Left renal pelvis (tissue), 4 donors: ENCODE results near the gene TTC7B. TPM values are rescaled to one million over a fixed set of nuclear protein-coding genes. Genes with fewer than 3 reads are reported as not detected.

Experiments used
- DNase-seq, 4 donors: peaks; one replicate each; pipeline ENCODE4 v3.0.0-alpha.2; 2013; ENCODE audit warnings: low read depth in 4 of 4, low spot score in 3 of 4
- polyA plus RNA-seq, 4 donors: library from polyadenylated mRNA; unstranded; fragments of 120-200 nt; gene quantifications; one replicate each; pipeline ENCODE4 v1.2.1, GENCODE V29; 2013; ENCODE audit not compliant: insufficient read length in 4 of 4

The TTC7B gene
- polyA plus RNA-seq, 4 donors = 35.3 to 49.1 (median 47.4) TPM

GRCh38 chr14:90805662-90806540, 10.3 kb downstream of the TTC7B start:
- DNase-seq = no peak

DNA sequence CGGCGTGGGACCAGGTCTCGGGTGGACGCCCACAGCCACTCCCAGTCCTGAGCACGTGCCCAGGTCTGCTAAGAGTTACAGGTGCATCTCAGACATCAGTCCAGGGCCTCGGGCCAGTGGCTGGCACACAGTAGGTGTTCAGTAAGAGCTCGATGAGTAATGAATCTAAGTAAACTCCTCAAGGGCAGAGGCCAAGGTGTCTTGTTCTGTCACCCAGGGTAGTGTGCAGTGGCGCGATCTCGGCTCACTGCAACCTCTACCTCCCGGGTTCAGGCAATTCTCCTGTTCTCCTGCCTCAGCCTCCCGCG, 11.2 kb downstream of the TTC7B start:
- no peak for DNase-seq

- DNase-seq = no peak
Observed at GRCh38 chr14:90804292-90805083, 11.7 kb downstream of the TTC7B start.

- no peak for DNase-seq
Observed at GRCh38 chr14:90803249-90803648, 13.0 kb downstream of the TTC7B start.

GRCh38 chr14:90799420-90799819, 16.8 kb downstream of the TTC7B start:
- DNase-seq = no peak

- DNase-seq = no peak
Observed at GRCh38 chr14:90797919-90798318, 18.3 kb downstream of the TTC7B start.

DNA sequence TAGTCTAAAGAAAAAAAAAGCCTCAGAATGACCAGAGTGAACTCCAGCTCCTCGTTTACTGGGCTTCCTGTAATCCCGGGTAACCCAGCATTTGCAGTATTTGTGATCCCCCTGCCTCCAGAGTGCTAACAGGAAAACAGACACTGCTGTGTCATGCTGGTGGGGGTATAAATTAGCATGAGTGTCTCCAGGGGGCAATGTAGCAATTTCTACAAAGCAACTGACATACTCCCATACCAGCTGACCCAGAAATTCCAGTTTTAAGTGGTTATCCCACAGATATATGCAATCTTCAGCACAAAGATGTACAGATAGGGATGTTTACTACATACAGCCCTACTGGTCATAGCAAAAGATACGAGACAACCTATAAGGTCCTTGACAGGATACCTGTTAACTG, 18.8 kb downstream of the TTC7B start:
- no peak for DNase-seq

DNA sequence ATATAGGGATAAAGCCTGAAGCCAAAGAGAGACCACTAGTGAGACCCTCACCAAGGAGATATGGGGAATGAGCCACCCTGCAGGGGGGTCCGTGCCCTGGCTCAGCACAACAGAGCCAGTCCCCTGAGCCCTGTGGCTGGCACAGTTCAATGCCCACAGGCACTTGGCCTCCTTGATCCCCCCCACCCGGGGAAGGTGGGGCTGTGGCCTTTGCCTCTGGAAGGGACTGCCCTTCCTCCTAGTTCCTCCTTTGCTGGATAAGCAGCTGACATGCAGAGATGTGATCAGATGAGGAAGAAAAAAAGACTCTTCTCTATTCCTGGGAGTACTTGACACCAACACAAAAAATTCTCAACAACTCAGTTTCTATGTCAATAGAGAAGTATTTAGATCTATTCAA, 19.9 kb downstream of the TTC7B start:
- DNase-seq = no peak

DNA sequence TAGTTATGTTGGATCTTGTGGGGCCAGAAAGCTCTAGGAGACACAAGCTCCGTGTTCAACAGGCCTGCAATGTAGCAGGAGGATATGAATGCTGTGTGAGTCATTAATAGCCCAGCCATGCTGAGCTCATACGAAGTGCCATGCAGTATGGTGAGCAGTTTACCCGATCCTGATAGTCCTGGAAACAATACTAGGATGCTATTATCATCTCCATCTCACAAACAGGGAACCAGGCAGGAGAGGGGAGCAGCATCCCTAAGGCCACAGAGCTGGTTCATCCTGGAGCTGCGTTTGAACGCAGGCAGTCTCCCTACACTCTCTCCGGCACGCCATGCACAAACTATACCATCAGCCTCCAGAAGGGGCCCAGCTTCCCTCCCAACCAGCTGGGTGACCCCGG, 20.5 kb downstream of the TTC7B start:
- no peak for DNase-seq

DNA sequence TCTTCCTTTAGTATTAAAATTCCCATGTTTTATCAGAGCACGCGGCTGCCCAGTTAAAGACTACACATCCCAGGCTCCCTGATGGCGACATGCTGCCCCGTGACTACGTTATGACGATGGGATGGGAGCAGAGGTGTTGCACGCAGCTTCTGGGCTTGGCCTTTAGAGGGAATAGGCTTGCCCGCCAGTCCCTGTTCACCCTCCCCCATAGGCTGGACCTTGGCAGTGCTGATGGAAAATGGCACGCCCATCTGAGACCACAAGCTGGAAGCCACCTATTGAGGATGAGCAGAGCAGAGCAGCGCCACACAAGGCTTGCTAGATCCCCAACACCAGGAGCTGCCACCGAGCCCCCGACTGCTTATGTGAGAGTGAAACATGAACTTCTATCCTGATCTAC, 24.7 kb downstream of the TTC7B start:
- DNase-seq = no peak

- no peak for DNase-seq
Observed at GRCh38 chr14:90788031-90788430, 28.2 kb downstream of the TTC7B start.

DNA sequence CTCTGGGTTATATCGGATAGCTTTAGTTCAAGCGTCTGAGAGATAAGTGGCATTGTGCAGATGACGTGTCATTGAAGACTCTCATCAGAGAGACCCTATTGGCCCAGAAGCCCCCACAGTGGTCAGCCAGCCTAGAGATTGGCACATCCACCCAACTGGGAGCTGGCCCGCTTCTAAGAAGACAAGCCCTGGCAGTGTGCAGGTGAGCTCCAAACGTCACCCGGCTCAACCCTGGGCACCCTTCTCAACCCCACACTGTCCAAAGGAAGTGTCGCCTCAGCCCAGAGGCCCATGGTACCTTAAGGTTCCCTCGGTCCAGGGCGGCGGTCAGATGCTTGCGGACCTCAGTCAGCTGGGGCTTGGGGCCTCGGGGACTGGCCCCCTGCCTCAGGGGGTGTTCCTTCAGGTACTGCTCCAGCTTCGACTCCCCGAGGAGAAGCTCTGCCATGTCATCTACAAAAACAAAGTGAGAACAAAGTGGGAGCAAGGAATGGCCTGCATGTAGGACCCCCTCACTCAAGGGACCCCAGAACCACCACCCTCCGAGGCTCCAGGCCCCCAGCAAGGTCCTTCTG, 30.3 kb downstream of the TTC7B start:
- DNase-seq = no peak

DNA sequence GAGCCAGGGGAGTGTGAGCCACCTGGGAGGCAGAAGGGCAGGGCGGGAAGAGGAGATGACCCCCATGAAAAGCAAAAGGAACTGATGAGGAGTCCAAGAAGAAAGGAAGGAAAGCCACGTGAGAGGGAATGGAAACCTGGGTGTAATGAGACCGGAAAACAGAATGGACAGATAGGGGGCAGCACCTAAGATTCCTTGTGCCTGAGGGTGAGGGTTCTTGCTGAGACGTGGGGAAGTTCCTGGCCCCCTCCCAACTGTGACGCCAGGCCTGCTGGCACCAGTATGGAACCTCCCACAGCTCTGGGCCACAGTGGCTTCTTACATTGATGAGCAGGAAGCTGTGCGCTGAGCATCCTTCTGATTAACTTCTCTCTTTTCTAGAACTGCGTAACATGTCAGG, 30.8 kb downstream of the TTC7B start:
- no peak for DNase-seq

GRCh38 chr14:90784621-90785270, 31.5 kb downstream of the TTC7B start:
- no peak for DNase-seq

DNA sequence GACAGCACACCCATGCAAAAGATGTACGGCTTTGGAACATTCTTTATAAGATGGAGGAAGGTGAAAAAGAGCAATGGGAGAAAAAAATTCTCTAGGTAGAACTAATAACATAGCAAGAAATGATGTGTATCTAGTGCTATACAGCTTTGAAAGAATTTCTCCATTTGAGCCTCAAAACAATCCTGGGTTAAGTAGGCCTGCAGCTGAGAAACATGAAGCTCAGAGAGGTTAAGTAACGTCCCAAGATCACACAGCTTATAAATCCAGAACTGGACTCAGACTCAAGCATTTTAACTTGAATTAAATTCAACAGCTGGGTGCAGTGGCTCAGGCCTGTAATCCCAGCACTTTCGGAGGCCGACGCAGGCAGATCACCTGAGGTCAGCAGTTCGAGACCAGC, 32.9 kb downstream of the TTC7B start:
- no peak for DNase-seq

DNA sequence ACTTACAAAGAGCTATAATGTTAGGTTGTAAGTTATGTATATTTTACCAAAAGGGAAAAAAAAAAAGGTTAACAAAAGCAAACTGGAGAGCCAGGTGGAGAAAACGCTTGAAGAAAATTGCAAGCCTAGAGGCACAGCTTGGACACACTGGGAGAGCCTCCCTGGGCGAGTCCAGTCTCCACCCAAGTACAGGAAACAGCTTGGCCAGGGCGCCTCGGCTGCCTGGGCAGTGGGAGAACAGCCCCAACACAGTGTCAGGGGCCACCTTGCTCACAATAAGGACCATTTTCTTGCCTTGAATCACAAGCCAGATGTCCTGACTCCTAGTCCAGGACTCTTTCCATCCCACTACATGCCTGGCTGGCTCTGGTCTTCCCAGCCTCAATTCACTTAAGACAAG, 33.3 kb downstream of the TTC7B start:
- no peak for DNase-seq

GRCh38 chr14:90781876-90782275, 34.4 kb downstream of the TTC7B start:
- no peak for DNase-seq

DNA sequence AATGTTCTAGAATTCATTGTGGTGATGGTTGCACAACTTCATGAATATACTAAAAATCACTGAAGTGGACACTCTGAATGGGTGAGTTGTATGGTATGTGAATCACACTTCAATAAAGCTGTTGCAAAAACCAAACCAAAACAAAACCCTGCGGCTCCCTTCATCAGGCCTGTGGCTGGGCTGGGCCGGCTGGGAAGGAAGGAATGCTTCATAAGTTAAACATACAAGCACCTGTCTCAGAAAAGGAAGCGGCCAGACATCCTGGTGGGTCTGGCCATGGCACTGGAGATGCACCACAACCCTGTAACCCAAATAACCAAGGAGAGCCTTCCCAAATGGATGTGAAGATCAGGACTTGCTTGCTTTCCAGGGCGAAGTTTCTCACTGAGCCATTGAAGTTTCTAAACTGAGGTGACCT, 34.9 kb downstream of the TTC7B start:
- no peak for DNase-seq

DNA sequence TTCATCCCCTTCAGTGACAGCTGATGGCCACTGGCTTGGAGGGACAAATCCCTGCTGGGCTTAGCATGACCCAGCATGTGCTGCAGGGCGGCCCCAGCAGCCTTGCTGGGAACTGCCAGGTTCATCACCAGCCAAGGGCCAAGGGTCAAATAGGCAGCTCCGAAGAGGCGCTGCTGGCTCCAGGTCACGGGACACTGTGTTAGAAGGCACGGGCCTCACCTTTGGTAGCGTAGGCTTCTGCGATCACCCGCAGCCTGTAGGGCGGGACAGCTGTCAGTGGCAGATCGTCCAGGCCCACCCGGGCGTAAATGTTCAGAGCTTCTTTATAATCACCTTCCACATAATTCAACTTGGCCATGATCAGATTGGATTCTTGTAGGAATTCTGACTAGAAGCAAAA, 35.7 kb downstream of the TTC7B start:
- no peak for DNase-seq

DNA sequence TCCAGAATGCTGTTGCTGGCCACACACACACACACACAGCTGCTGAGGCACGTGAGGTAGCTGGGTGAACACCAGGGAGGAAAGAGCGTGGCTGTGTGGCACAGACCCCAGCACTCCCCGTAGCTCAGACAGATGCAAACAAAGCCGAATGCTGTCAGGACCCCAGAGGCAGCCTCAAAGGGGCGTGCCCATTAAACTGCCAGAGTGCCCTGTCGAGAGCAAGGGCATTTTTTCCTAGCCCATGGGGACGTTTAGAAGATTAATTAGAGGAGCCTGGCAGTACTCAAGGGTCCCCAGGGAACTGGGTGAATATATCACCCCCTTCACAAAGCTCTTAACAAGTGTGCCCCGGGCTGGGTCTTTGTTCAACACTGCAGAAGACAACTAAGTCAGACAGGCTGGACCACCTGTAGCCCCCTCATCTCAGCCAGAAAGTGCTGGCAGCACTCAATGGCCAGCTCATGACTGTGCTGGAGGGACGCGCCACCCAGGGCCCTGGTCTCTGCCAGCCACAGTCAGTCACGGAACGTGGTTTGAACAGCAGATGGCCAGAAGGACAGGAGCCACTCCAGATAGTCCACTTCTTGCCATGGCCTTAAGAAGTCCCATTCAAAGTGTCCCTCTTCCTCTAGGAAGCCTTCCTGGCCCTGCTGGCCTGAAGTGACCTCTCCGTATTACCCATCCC, 37.5 kb downstream of the TTC7B start:
- DNase-seq = no peak
